Measurements from ENCODE around the gene ACCS. TPM values are rescaled to one million over a fixed set of nuclear protein-coding genes. Genes with fewer than 3 reads are reported as not detected.

The ACCS gene
- total RNA-seq, result 2.8 and 10.3 TPM in 2 replicates

DNA sequence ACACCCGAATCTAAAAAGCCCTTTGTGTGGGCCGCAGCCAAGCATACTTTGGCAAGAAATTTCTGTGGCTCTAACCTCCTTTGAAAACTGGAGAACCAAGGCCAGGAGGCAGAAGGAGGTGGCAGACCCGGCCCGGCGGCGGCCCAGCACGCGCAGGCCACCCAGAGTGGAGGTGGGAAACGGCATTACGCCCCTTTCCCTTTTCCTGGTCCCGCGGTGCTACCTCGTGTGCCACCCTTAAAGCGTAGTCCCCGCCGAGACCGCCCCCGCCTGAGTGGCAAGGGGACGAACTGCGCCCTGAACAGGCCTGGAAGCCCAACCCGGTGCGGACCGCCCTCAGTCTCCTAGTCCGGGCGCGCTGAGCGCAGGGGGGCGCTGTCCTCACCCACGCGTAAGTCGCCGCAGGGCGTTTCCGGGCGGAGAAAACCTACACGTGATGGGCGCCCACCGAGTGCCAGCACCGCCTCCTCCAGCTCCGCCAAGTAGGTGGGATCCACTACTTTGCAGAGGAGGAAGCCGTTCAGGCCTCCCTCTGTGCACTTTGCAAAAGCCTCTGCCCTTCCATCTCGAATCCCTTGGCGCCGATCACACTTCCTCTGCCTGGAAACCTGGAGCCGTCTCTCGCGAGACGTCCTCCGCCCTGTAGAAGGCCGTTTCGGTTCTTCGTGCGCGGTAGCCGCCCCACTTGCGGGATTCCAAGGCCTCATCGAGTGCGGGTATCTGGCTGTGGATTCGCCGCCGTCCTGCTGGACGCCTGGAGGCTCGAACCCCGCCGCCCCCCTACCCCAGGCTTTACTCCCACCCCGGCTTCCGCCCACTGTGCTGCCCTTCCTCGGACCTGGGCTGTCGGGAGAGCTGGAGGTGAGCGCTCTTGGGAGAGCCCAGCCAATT, at the start of gene ACCS:
Gene ACCS, plus strand, starts transcription at position 430 of the 891 bp plus-strand sequence. CDS start 1,358 bp downstream, outside the sequence.
- DNase-seq (ENCODE audit: low read depth in 2 of 2), result peak; percentile 93 to 95

GRCh38 chr11:44016546-44017442, 49.3 kb upstream of the ACCS start:
- DNase-seq (ENCODE audit: low read depth in 2 of 2), result no peak

- no peak for DNase-seq (ENCODE audit: low read depth in 2 of 2)
Observed at GRCh38 chr11:44017443-44018126, 48.5 kb upstream of the ACCS start.

DNA sequence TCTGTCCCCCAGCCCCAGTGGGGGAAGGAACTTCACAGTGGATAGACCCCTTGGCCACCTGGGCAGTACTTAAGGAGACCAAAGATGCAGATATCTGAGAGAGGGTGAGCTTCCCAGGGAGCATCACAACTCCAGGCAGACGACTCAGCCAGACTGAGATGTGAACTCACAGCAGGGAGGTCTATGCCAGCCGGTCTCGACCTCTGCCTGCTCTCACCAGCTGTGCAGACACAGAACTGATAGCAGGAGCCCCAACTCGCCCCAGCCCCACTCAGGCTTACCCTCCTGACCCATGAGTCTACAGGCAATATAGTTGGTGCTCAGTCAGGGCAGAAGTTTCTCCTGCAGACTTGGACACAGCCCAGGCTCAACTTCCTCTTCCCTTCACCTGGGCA, 47.9 kb upstream of the ACCS start:
- DNase-seq (ENCODE audit: low read depth in 2 of 2), result no peak

- no peak for DNase-seq (ENCODE audit: low read depth in 2 of 2)
Observed at GRCh38 chr11:44018829-44019228, 47.2 kb upstream of the ACCS start.

DNA sequence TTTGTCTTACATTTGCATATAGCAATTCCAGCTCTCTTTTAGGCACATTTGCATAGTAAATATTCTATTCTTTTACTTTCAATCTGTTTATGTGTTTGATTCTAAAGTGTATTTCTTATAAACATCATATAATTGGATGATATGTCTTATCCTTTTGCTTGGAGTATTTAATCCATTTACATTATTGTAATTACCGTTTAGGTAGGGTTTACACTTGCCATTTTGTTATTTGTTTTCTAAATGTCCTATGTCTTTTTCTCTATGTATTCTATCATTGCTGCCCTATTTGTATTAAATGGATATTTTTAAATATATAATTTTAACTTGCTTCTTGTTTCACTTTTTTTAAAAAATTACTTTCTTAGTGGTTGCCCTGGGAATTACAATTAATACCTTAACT, 41.1 kb upstream of the ACCS start:
- no peak for DNase-seq (ENCODE audit: low read depth in 2 of 2)

DNA sequence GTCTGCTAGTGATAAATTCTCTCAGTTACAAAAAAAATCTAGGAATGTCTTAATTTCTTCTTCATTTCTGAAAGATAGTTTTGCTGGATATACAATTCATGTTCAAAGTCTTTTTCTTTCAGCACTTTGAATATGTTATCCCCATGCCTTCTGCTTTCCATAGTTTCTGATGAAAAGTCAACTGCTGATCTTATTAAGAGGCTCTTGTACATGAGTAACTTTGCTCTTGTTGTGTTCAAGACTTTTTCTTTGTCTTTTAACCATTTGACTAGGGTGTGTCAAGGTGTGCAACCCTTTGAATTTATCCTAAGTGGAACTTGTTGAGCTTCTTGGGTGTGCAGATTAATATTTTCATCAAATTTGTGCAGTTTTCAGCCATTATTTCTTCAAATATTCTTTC, 40.3 kb upstream of the ACCS start:
- DNase-seq (ENCODE audit: low read depth in 2 of 2), result no peak

DNA sequence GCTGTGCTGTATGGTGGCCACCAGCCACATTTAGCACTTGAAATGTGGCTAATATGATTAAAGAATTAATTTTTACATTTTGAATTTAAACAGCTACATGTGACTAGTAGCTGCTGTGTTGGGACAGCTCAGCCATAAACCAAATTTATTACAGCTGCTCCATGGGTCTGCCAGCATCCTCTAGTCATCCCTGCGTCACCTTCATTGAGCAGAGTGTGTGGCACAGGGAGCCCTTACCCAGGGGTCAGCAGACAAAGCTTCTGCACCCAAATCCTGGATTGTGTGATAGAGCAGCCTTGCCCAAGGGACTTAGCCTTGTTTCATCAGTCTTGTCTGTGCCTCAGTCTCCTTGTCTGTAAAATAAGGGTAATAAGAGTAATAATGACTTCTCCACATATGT, 37.7 kb upstream of the ACCS start:
- DNase-seq (ENCODE audit: low read depth in 2 of 2), result no peak

DNA sequence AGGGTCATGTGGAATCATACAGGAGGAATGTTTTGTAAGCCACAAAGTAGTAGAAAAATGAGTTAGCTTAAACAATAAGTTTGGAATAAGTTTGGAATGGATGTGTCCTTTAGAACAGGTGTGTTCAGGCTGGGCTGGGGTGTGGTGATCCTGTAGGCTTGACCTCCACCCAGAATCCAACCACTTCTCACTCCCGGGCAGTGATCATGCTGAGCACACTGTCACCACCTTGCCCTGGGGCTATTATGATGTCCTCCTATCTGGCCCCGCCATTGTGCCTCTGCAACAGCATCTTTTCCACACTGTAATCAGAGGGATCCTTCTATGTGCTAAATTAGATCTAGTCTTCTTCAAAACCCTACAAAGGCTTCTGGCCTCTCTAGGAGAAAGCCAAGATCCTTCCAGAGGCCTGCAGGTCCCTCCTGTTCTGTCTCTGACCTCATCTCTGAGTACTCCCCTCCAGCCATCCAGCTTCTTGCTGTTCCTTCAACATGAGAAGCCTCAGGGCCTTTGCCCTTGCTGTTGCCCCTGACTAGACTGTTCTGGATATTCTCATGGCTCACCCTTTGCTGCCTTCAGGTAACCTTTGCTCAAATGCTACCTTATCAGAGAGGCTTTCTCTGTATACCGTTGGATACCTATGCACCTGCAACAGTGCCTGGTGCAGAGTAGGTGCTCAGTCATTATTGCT, 37.1 kb upstream of the ACCS start:
- no peak for DNase-seq (ENCODE audit: low read depth in 2 of 2)

GRCh38 chr11:44029507-44029845, 36.6 kb upstream of the ACCS start:
- no peak for DNase-seq (ENCODE audit: low read depth in 2 of 2)

DNA sequence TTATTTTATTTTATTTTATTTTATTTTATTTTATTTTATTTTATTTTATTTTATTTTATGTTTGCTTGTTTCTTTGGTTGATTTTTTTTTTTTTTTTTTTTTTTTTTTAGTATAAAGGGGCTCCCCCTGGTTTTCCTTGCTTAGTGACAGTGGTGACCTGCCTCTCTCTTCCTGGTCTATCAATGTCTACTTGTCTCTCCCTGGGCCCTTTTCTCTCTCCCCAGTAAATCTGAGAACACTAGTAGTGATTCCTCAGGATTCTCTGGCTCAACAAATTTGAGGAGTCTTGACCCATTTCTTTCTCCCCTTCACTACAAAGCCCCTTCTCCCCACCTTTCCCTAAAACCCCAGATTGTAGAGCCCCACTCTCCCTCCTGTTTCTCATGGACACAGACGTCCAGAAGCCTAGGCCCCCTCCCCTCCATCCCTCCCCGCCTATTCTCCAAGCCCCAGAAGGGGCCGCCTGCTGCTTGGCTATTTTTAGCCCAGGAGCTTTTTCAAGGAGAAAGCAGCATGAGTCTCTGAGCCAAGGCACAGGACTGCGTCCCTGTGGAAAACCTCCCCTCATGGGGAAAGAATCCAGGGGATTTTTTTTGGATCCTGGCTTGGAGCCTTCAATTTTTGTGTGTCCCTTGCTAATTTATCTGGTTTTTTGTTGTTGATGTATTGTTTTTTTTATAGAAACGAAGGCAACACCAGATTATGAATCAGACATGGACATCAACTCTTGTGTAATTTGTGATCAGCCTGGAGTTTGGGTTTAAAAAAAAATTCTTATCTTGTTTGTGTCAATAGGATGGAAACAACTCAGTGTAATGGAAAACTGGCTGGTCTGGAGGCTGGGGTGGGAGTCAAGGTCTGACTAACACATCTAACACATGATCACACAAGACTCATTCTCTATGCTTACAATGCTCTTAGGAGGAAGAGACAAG, 35.8 kb upstream of the ACCS start:
- peak in 1 of 2 donors; percentile 12 for DNase-seq (ENCODE audit: low read depth in 2 of 2)

GRCh38 chr11:44030996-44031395, 35.1 kb upstream of the ACCS start:
- DNase-seq (ENCODE audit: low read depth in 2 of 2), result no peak

DNA sequence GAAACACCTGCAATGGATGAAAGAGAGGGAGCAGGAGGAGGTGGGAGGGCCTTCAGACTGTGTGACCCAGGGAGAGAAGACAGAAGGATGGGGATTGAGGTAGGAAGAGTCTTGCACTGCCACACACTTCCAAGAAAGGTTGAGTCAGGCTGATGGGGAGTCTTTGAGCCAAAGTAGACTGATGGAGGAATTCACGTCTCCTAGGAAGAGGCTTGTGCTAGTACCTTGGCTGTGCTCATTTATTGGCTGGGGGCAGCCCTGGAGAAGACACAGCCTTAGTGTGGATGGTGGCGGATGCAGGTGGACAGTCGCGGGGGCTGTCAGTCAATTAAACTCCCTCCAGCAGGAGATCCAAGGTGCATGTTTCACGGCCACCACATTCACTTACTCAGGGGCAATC, 34.5 kb upstream of the ACCS start:
- DNase-seq (ENCODE audit: low read depth in 2 of 2), result no peak

- no peak for DNase-seq (ENCODE audit: low read depth in 2 of 2)
Observed at GRCh38 chr11:44032299-44033085, 33.6 kb upstream of the ACCS start.

DNA sequence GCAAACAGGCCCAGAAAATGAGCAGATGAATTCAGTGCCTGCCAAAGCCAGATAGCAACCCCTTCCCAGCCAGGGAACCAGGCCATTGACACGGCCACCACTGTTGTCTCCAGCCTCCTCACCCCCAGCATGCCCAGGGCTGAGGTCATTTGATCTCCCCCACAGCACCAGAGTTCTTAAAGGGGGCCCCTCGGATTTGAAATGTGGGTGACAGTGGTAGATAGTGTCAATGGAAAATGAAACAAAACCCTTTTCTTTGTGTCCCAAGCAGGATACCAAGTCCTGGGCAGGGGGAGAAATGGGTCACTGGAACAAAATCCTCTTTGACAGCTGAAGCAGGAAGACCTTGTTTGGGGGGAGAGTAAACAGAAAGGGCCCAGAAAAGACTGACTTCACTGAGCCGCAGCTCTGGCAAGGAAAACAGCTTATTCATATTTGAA, 32.6 kb upstream of the ACCS start:
- DNase-seq (ENCODE audit: low read depth in 2 of 2), result no peak

- DNase-seq (ENCODE audit: low read depth in 2 of 2), result no peak
Observed at GRCh38 chr11:44033856-44034255, 32.2 kb upstream of the ACCS start.

GRCh38 chr11:44034639-44035038, 31.4 kb upstream of the ACCS start:
- no peak for DNase-seq (ENCODE audit: low read depth in 2 of 2)

- peak; percentile 79 to 82 for DNase-seq (ENCODE audit: low read depth in 2 of 2)
Observed at GRCh38 chr11:44036811-44037657, 29.0 kb upstream of the ACCS start.

DNA sequence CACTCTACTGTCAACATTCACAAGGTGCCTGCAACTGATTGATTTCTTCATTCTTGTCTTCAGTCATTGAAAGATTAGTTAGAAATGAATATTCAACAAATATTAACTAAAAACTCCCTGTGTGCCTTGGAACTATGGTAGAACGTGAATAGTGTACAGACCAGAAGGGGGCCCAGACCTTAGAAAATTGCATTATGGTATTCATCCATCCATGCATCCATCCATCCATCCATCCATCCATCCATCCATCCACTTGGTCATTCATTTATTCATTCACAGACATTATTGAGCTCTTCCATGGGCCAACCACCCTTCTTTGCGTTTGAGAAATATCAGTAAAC, 28.4 kb upstream of the ACCS start:
- no peak for DNase-seq (ENCODE audit: low read depth in 2 of 2)
